Activated CD8-positive, alpha-beta T cell treated with anti-CD3 and anti-CD28 coated beads for 36 hours (primary cell): ENCODE results near the gene GSTO1. TPM values are rescaled to one million over a fixed set of nuclear protein-coding genes. Genes with fewer than 3 reads are reported as not detected.

Experiments used
- ATAC-seq: fragments of 200-7000 bp; cut with Tn5 transposase; one replicate; pipeline ENCODE4 v1.10.0; 2021; ENCODE audit warnings: mild to moderate bottlenecking, moderate library complexity
- CTCF ChIA-PET: fragments of 350-600 bp; sonication (Branson Sonifier 250); formaldehyde crosslinking; loops from one replicate; lab custom pipeline; 2021; ENCODE audit warnings: antibody characterized with exemption; lab: Charles Lee
- POLR2A ChIA-PET: fragments of 350-600 bp; sonication (Branson Sonifier 250); formaldehyde crosslinking; loops from one replicate; lab custom pipeline; 2021; ENCODE audit warnings: antibody characterized with exemption; lab: Charles Lee
- DNase-seq: peaks from one replicate; pipeline ENCODE4 v3.0.0-alpha.2; 2020
- H3K27ac Mint-ChIP-seq: one replicate; pipeline ENCODE4 v1.8.0; 2021; ENCODE audit warnings: mild to moderate bottlenecking, mixed read lengths
- H3K27me3 Mint-ChIP-seq: one replicate; pipeline ENCODE4 v1.8.0; 2021; ENCODE audit warnings: mixed read lengths
- H3K36me3 Mint-ChIP-seq: one replicate; pipeline ENCODE4 v1.8.0; 2021; ENCODE audit warnings: low read depth, mixed read lengths
- H3K4me1 Mint-ChIP-seq: one replicate; pipeline ENCODE4 v1.8.0; 2021; ENCODE audit warnings: low read depth, mixed read lengths
- H3K4me3 Mint-ChIP-seq: one replicate; pipeline ENCODE4 v1.8.0; 2021; ENCODE audit warnings: mild to moderate bottlenecking, moderate library complexity, mixed read lengths
- H3K9me3 Mint-ChIP-seq: one replicate; pipeline ENCODE4 v1.8.0; 2021; ENCODE audit warnings: mixed read lengths
- intact Hi-C: fragments of 100-400 bp; cut with micrococcal nuclease; formaldehyde crosslinking; loops from one replicate; pipeline ENCODE4 v1.10.0; 2022
- total RNA-seq, 2 experiments: library from RNA; stranded (reverse); gene quantifications; one replicate each; pipeline ENCODE4 v1.2.3, GENCODE V29; 2021
- TF ChIP-seq, protein P1 (sequence below): fragments of 200-600 bp; IDR thresholded peaks from one replicate; pipeline ENCODE4 v1.8.0; 2022; ENCODE audit warnings: antibody characterized with exemption, mild to moderate bottlenecking

The GSTO1 gene
- total RNA-seq, 2 experiments from 2014 or later: 179 to 189 TPM

DNA sequence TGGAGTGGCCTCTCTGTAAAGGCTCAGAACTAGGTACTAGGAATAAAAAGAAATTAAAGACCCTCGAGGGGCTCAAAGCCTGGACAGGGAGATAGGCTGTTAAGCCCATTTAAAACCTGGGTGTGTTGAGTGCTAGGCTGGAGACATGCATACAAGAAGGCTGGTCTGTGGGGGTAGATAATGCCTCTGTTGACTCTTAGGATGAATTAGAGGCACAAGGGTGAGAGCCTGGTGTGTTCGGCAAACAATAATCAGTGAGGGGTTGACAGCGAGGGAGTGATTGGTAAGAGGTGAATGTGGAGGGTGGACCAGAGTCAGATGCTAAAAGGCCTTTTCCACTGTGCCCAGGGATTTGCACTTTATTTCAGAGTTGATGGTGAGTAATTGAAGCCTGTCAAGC lies 27.0 kb downstream of the GSTO1 start:
- TF ChIP-seq, protein P1, sequence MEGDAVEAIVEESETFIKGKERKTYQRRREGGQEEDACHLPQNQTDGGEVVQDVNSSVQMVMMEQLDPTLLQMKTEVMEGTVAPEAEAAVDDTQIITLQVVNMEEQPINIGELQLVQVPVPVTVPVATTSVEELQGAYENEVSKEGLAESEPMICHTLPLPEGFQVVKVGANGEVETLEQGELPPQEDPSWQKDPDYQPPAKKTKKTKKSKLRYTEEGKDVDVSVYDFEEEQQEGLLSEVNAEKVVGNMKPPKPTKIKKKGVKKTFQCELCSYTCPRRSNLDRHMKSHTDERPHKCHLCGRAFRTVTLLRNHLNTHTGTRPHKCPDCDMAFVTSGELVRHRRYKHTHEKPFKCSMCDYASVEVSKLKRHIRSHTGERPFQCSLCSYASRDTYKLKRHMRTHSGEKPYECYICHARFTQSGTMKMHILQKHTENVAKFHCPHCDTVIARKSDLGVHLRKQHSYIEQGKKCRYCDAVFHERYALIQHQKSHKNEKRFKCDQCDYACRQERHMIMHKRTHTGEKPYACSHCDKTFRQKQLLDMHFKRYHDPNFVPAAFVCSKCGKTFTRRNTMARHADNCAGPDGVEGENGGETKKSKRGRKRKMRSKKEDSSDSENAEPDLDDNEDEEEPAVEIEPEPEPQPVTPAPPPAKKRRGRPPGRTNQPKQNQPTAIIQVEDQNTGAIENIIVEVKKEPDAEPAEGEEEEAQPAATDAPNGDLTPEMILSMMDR: no peak
- Mint-ChIP-seq H3K27ac (no peak overlapping the region), H3K27me3 (peaks cover 5% of the 10 kb centered on the region), H3K36me3 (no peaks in the 10 kb centered on the region), H3K4me1 (no peaks in the 10 kb centered on the region), H3K9me3 (no peaks in the 10 kb centered on the region), H3K4me3 (no peak overlapping the region)
- ChIA-PET CTCF (interaction anchor here (12.2 kb wide), 1 partner anchor 11 kb away, joined by 239 read pairs; no protein-coding TSS in a partner anchor), POLR2A (interaction anchor here (1.3 kb wide), 1 partner anchor 57 kb away, joined by 3 read pairs; the partner anchor contains the start of gene ITPRIP)
- intact Hi-C loops: no loop called here
- ATAC-seq (no peak), DNase-seq (no peak)

DNA sequence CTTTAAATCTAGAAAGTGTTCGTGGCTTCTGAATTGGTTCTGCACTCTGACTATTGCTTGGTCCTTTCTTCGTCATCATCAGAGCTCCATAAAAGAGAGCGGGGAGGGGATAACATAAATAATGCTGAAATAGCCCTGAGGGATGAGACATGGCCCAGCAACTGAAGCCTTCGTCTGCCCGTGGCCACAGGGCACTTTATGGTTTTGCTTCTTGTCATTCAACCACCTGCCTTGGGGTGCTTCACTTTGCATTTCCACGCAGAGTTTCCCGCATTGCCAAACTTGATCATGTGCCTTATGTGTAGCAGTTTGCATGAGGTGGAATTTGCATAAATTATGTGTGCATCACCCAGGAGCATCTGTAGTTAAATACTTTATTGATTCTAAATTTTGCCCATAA lies 30.2 kb downstream of the GSTO1 start:
- ATAC-seq (no peak), DNase-seq (no peak)
- H3K4me3 Mint-ChIP-seq: no peak overlapping the region
- ChIA-PET CTCF (interaction anchor here (3.1 to 4.4 kb wide), 2 partner anchors 11 to 66 kb away, joined by 29 to 33 read pairs; no protein-coding TSS in a partner anchor), POLR2A (no interaction called here)
- no peaks in the 10 kb centered on the region for H3K9me3 Mint-ChIP-seq
- TF ChIP-seq, protein P1: no peak
- H3K27ac Mint-ChIP-seq: no peak overlapping the region
- intact Hi-C loops: no loop called here
- H3K27me3 Mint-ChIP-seq: peaks cover 4% of the 10 kb centered on the region
- H3K4me1 Mint-ChIP-seq: no peaks in the 10 kb centered on the region
- H3K36me3 Mint-ChIP-seq: no peaks in the 10 kb centered on the region

- Mint-ChIP-seq H3K4me1 (peaks cover 5% of the 10 kb centered on the region), H3K9me3 (no peaks in the 10 kb centered on the region), H3K36me3 (no peaks in the 10 kb centered on the region), H3K27ac (no peak overlapping the region), H3K27me3 (peaks cover 11% of the 10 kb centered on the region), H3K4me3 (no peak overlapping the region)
- CTCF ChIA-PET: interaction anchor here (1.0 to 4.4 kb wide), 7 partner anchors 9 to 64 kb away, joined by 3 to 29 read pairs (median 6); no protein-coding TSS in a partner anchor
- no peak for DNase-seq
- TF ChIP-seq, protein P1: no peak
- intact Hi-C loops: no loop called here
- ATAC-seq: no peak
- POLR2A ChIA-PET: no interaction called here
These were observed 32.2 kb downstream of the GSTO1 start for GRCh38 chr10:104286939-104287338.

DNA sequence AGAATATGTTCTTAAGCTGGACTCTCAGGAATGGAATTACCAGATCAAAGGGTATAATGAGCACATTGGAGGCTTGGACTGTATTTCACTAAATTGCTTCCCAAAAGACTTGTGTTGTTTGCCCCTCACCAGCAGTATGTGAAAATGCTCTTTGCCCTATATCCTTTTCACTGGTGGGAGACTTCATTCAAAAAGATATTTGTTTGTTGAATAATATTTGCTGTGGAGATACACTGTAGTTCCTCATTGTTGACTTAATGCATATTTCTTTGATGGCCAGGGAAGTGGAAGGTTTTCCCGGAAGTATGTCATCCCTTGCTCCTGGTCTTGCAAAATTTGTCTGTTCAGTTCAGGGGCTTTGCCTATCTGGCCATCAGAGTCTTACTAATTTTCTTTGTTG lies 33.7 kb downstream of the GSTO1 start:
- ChIA-PET POLR2A (interaction anchor here (0.8 kb wide), 1 partner anchor 282 kb away, joined by 3 read pairs; no protein-coding TSS in a partner anchor), CTCF (interaction anchor here (1.0 to 4.4 kb wide), 3 partner anchors 14 to 62 kb away, joined by 4 to 29 read pairs (median 5); partner anchors contain the start of gene ITPRIP)
- DNase-seq (no peak), ATAC-seq (no peak)
- Mint-ChIP-seq H3K4me3 (no peak overlapping the region), H3K4me1 (peaks cover 9% of the 10 kb centered on the region), H3K9me3 (no peaks in the 10 kb centered on the region), H3K36me3 (no peaks in the 10 kb centered on the region), H3K27me3 (peaks cover 11% of the 10 kb centered on the region), H3K27ac (no peak overlapping the region)
- intact Hi-C loops: no loop called here
- TF ChIP-seq, protein P1: no peak

DNA sequence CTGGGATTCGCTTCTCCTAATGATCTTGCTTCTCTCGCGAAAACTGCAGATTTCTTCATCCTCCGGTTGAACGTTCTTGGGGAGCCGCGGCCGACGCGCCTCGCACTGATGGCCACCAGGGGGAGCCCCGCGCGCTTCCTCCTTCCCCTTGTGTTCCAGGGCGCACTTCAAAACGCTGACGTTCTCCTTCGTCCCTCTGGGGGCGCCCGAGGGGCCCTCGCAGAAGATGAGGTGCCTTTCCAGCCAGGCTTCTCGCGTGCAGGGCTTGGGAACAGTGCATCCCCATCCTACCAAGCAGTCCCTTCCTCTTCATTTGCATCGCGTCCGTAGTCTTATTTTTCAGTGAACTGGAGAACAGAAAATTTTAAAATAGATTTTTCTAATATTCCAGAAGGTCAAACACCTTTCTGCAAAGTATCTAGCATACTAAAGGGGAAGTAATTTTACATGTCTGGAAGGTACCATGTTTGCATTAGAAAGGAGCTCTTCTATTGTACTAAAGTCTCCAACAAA lies 36.8 kb downstream of the GSTO1 start:
- CTCF ChIA-PET: interaction anchor here (0.6 to 8.9 kb wide), 46 partner anchors 9 to 406 kb away, joined by 3 to 239 read pairs (median 4); partner anchors contain the start of genes CFAP58, GSTO1, ITPRIP and SFR1
- H3K4me1 Mint-ChIP-seq: peaks cover 9% of the 10 kb centered on the region
- H3K27me3 Mint-ChIP-seq: peaks cover 12% of the 10 kb centered on the region
- H3K4me3 Mint-ChIP-seq: no peak overlapping the region
- POLR2A ChIA-PET: interaction anchor here (0.8 to 1.2 kb wide), 4 partner anchors 9 to 76 kb away, joined by 3 to 4 read pairs (median 3); no protein-coding TSS in a partner anchor
- TF ChIP-seq, protein P1: peak; percentile 99
- DNase-seq: peak; percentile 94
- H3K36me3 Mint-ChIP-seq: no peaks in the 10 kb centered on the region
- intact Hi-C loops: loop anchor here (1.0 kb wide), 1 partner anchor 61 kb away; no protein-coding TSS in a partner anchor
- no peaks in the 10 kb centered on the region for H3K9me3 Mint-ChIP-seq
- no peak overlapping the region for H3K27ac Mint-ChIP-seq
- peak; percentile 100 for ATAC-seq
